H1 (cell line): ENCODE measurements around the gene USB1. TPM values are rescaled to one million over a fixed set of nuclear protein-coding genes. Genes with fewer than 3 reads are reported as not detected.

Source experiments
- CTCF ChIA-PET: fragments of 300-600 bp; sonication (Branson Sonifier 250); formaldehyde crosslinking; loops from one replicate; lab custom pipeline; 2021; ENCODE audit not compliant: partially characterized antibody; lab: Charles Lee
- POLR2A ChIA-PET: fragments of 300-600 bp; sonication (Branson Sonifier 250); formaldehyde crosslinking; loops from one replicate; lab custom pipeline; 2021; ENCODE audit warnings: inconsistent platforms; ENCODE audit not compliant: partially characterized antibody; lab: Charles Lee
- DNase-seq, 2 experiments: peaks; one replicate each; pipeline versions ENCODE4 v3.0.0 to v3.0.0-alpha.2; 2010 to 2022; ENCODE audit warnings: low spot score in 2 of 2, low read depth in 1 of 2, mixed read lengths in 1 of 2
- FAIRE-seq: peaks from 2 replicates; lab custom pipeline; 2011; peaks lifted over from hg19 to GRCh38; lab: Jason Lieb, UNC
- H2AFZ ChIP-seq: 2 replicates; pipeline ENCODE4 v1.8.1; 2012; ENCODE audit warnings: low read length, inconsistent platforms
- H2AK5ac ChIP-seq: 2 replicates; pipeline ENCODE4 v1.6.1; 2013; ENCODE audit warnings: low read depth, low read length
- H2BK120ac ChIP-seq: replicated peaks from 2 replicates; pipeline ENCODE3; 2013; ENCODE audit warnings: low read depth, low read length, inconsistent platforms
- H2BK12ac ChIP-seq: 2 replicates; pipeline ENCODE4 v1.6.1; 2013; ENCODE audit warnings: low read depth, low read length
- H2BK15ac ChIP-seq: 2 replicates; pipeline ENCODE4 v1.6.1; 2013; ENCODE audit warnings: low read length
- H2BK20ac ChIP-seq: 2 replicates; pipeline ENCODE4 v1.6.1; 2013; ENCODE audit warnings: low read length
- H2BK5ac ChIP-seq: 2 replicates; pipeline ENCODE4 v1.6.1; 2013; ENCODE audit warnings: low read depth, low read length
- H3K14ac ChIP-seq: 2 replicates; pipeline ENCODE4 v1.6.1; 2013; ENCODE audit warnings: inconsistent platforms; ENCODE audit not compliant: insufficient read length
- H3K18ac ChIP-seq: 2 replicates; pipeline ENCODE4 v1.6.1; 2013; ENCODE audit warnings: low read length; ENCODE audit errors: extremely low read depth
- H3K23ac ChIP-seq: 2 replicates; pipeline ENCODE4 v1.6.1; 2013; ENCODE audit warnings: inconsistent platforms; ENCODE audit not compliant: insufficient read length
- H3K23me2 ChIP-seq: 2 replicates; pipeline ENCODE4 v1.6.1; 2013; ENCODE audit warnings: low read depth, low read length
- H3K27ac ChIP-seq: 2 replicates; pipeline ENCODE4 v1.6.1; 2011; ENCODE audit warnings: low read depth, low read length, inconsistent platforms
- H3K27me3 ChIP-seq, 4 experiments: replicated peaks in 1 of 4; 1 replicate in 1 of 4; 2 replicates in 3 of 4; pipeline versions ENCODE4 v1.6.1 to v1.8.1; 2011 to 2013; ENCODE audit warnings: low read length in 3 of 4, mild to moderate bottlenecking in 3 of 4, inconsistent platforms in 2 of 4, mixed read lengths in 2 of 4, moderate library complexity in 1 of 4; ENCODE audit not compliant: control insufficient read depth in 3 of 4, insufficient read depth in 3 of 4; ENCODE audit errors: extremely low read depth in 1 of 4
- H3K36me3 ChIP-seq, 4 experiments: 2 replicates each; pipeline versions ENCODE4 v1.6.1 to v1.8.1; 2011 to 2013; ENCODE audit warnings: mild to moderate bottlenecking in 4 of 4, low read length in 3 of 4, moderate library complexity in 2 of 4, control low read depth in 1 of 4, inconsistent platforms in 1 of 4; ENCODE audit not compliant: insufficient read depth in 4 of 4, control insufficient read depth in 2 of 4
- H3K4ac ChIP-seq: replicated peaks from 2 replicates; pipeline ENCODE3; 2013; ENCODE audit warnings: low read length, low read depth, mixed read lengths, inconsistent platforms; ENCODE audit not compliant: insufficient read length
- H3K4me1 ChIP-seq, 4 experiments: replicated peaks in 1 of 4; 1 replicate in 1 of 4; 2 replicates in 3 of 4; pipeline versions ENCODE4 v1.6.1 to v1.8.1; 2011 to 2013; ENCODE audit warnings: low read length in 3 of 4, inconsistent platforms in 2 of 4, mixed read lengths in 1 of 4; ENCODE audit not compliant: insufficient read depth in 4 of 4, control insufficient read depth in 3 of 4
- H3K4me2 ChIP-seq, 2 experiments: 2 replicates each; pipeline versions ENCODE4 v1.6.1 to v1.8.1; 2011 to 2013; ENCODE audit warnings: low read depth in 2 of 2, low read length in 2 of 2, control low read depth in 1 of 2, inconsistent platforms in 1 of 2, mild to moderate bottlenecking in 1 of 2; ENCODE audit not compliant: insufficient read depth in 1 of 2
- H3K4me3 ChIP-seq, 4 experiments: fragments of 200-600, 300-600 bp in 1 of 4; sonication (generic), shearing (Covaris generic), sonication (Bioruptor Twin) in 1 of 4; 2 replicates each; pipeline versions ENCODE4 v1.5.1 to v1.8.1; 2011 to 2016; ENCODE audit warnings: low read length in 4 of 4, low read depth in 3 of 4, control low read depth in 2 of 4, inconsistent platforms in 2 of 4, mild to moderate bottlenecking in 2 of 4, mixed read lengths in 1 of 4, moderate library complexity in 1 of 4; ENCODE audit not compliant: insufficient read depth in 2 of 4; ENCODE audit errors: extremely low read depth in 1 of 4
- H3K56ac ChIP-seq: replicated peaks from 2 replicates; pipeline ENCODE3; 2013; ENCODE audit warnings: low read depth, mild to moderate bottlenecking, mixed read lengths, low read length, inconsistent platforms; ENCODE audit not compliant: insufficient read length
- H3K79me1 ChIP-seq: 2 replicates; pipeline ENCODE4 v1.6.1; 2013; ENCODE audit warnings: low read depth, low read length, control low read depth
- H3K79me2 ChIP-seq, 2 experiments: 2 replicates each; pipeline versions ENCODE4 v1.6.1 to v1.8.1; 2012 to 2013; ENCODE audit warnings: low read length in 2 of 2, mild to moderate bottlenecking in 2 of 2, inconsistent platforms in 1 of 2; ENCODE audit not compliant: insufficient read depth in 2 of 2, control insufficient read depth in 1 of 2
- H3K9ac ChIP-seq, 4 experiments: replicated peaks in 1 of 4; 1 replicate in 1 of 4; 2 replicates in 3 of 4; pipeline versions ENCODE4 v1.6.1 to v1.8.1; 2011 to 2013; ENCODE audit warnings: low read depth in 3 of 4, low read length in 3 of 4, control low read depth in 2 of 4, mild to moderate bottlenecking in 2 of 4, moderate library complexity in 2 of 4, inconsistent platforms in 1 of 4; ENCODE audit errors: extremely low read depth in 1 of 4
- H3K9me3 ChIP-seq, 2 experiments: 2 replicates each; pipeline versions ENCODE4 v1.6.1 to v1.8.1; 2012 to 2013; ENCODE audit warnings: mild to moderate bottlenecking in 2 of 2, moderate library complexity in 2 of 2, control low read depth in 1 of 2, inconsistent platforms in 1 of 2, low read depth in 1 of 2, low read length in 1 of 2, mixed read lengths in 1 of 2; ENCODE audit not compliant: insufficient read depth in 2 of 2
- H4K20me1 ChIP-seq, 2 experiments: replicated peaks in 1 of 2; 2 replicates each; pipeline versions ENCODE3 to v1.8.1; 2011 to 2013; ENCODE audit warnings: inconsistent platforms in 2 of 2, low read length in 2 of 2, mild to moderate bottlenecking in 1 of 2; ENCODE audit not compliant: insufficient read depth in 2 of 2, control insufficient read depth in 1 of 2
- H4K5ac ChIP-seq: 2 replicates; pipeline ENCODE4 v1.6.1; 2013; ENCODE audit warnings: low read length, low read depth, mixed read lengths, inconsistent platforms; ENCODE audit not compliant: insufficient read length
- H4K8ac ChIP-seq: 2 replicates; pipeline ENCODE4 v1.8.0; 2013; ENCODE audit warnings: mild to moderate bottlenecking, moderate library complexity, low read length, inconsistent platforms; ENCODE audit not compliant: insufficient read depth; ENCODE audit errors: extremely low read depth
- H4K91ac ChIP-seq: replicated peaks from 2 replicates; pipeline ENCODE3; 2013; ENCODE audit warnings: low read length, mixed read lengths, inconsistent platforms; ENCODE audit not compliant: insufficient read length
- BCL11A ChIP-seq, 2 experiments: IDR thresholded peaks; one replicate each; pipeline ENCODE4 v1.6.1; 2011; ENCODE audit warnings: low read depth in 2 of 2, low read length in 2 of 2, mild to moderate bottlenecking in 2 of 2
- BRCA1 ChIP-seq: IDR thresholded peaks from 2 replicates; pipeline ENCODE4 v1.6.1; 2012; ENCODE audit warnings: low read depth, low read length, improper control_type of control experiment
- CHD2 ChIP-seq: IDR thresholded peaks from 2 replicates; pipeline ENCODE4 v1.6.1; 2012; ENCODE audit warnings: low read length, improper control_type of control experiment
- POU5F1 ChIP-seq: IDR thresholded peaks from 2 replicates; pipeline ENCODE4 v1.6.1; 2011; ENCODE audit warnings: low read depth, mild to moderate bottlenecking, low read length, moderate library complexity
- RAD21 ChIP-seq, 2 experiments: IDR thresholded peaks in 1 of 2; conservative IDR thresholded peaks in 1 of 2; 2 replicates each; pipeline ENCODE4 v1.6.1; 2011; ENCODE audit warnings: low read depth in 2 of 2, low read length in 2 of 2, improper control_type of control experiment in 1 of 2, inconsistent platforms in 1 of 2, mild to moderate bottlenecking in 1 of 2, moderate library complexity in 1 of 2
- SIRT6 ChIP-seq: IDR thresholded peaks from one replicate; pipeline ENCODE4 v1.7.1; 2012; ENCODE audit warnings: low read length, inconsistent platforms
- WGBS, 2 experiments: shearing (Covaris generic) in 1 of 2; methylation state at CpG; one replicate each; pipeline versions ENCODE4 v1.1.6 to v1.1.7; 2013 to 2015; ENCODE audit warnings: low lambda C conversion rate in 2 of 2, mixed read lengths in 2 of 2, inconsistent platforms in 1 of 2, low coverage in 1 of 2, missing lambda C conversion rate in 1 of 2; ENCODE audit not compliant: insufficient replicate concordance in 2 of 2, insufficient coverage in 1 of 2, insufficient read length in 1 of 2; ENCODE audit errors: extremely low coverage in 1 of 2, missing lambda C conversion rate in 1 of 2; 5-methylcytosine and 5-hydroxymethylcytosine counted together
- polyA plus RNA-seq, 7 experiments: library from polyadenylated mRNA; depleted of rRNA in 3 of 7; stranded (reverse) in 5 of 7; unstranded in 2 of 7; fragments of >200 nt in 5 of 7; fragments of 200-250 nt in 2 of 7; gene quantifications; 1 replicate in 5 of 7; 2 replicates in 1 of 7; 4 replicates in 1 of 7; pipeline versions ENCODE4 v1.2.1 to v1.2.3, GENCODE V29; 2011 to 2013; ENCODE audit warnings: missing spikeins in 2 of 7, mixed read lengths in 2 of 7
- total RNA-seq: library from RNA; stranded (reverse); fragmentation: NEBNext Ultra II Directional; extraction: Animal tissue kit (Norgen Biotek cat#: 25700); gene quantifications from 2 replicates; pipeline ENCODE4 v1.2.1, GENCODE V29; 2021

USB1 gene
- total and polyA plus RNA-seq, 2 of the 8 experiments (the other 6 are each of a cell fraction or from before 2014, with no cell fraction given): 65.4 to 75.9 TPM

DNA sequence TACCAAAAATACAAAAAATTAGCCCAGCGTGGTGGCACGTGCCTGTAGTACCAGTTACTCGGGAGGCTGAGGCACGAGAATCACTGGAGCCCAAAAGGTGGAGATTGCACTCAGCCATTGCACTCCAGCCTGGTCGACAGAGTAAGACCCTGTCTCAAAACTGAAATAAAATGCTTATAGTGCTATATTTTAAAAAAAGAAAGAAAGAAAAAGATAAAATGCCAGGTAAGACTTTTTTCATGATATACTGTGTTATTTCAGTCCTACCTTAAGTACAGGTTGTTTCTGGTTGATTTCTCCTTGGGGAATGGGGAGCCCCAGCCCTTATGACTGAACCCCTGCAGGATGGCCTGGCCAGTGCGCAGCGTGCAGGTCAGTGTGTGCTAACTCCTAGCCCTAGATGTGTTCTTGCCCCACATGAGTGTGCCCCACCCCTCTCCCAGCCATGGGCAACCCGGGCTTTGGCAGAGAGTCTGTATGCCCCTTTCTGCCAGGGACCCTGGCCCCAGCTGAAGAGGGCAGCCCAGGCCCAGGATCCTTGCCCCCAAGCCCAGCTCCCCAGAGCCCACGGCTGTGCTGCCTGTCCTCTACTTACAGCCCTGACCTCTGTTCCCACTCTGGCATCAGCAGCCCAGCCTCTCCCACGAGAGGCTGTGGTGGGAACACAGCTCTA lies 31.6 kb upstream of the USB1 start:
- Histone ChIP-seq H3K4ac (no peak overlapping the region), H3K9me3 (no peaks in the 10 kb centered on the region), H3K36me3 (no peaks in the 10 kb centered on the region), H3K79me2 (no peaks in the 10 kb centered on the region), H3K18ac (no peak overlapping the region), H2BK15ac (no peak overlapping the region), H3K14ac (no peak overlapping the region), H3K27ac (no peak overlapping the region), H4K5ac (no peak overlapping the region), H4K20me1 (no peaks in the 10 kb centered on the region), H2BK20ac (no peak overlapping the region), H2AFZ (no peak overlapping the region), H3K27me3 (no peaks in the 10 kb centered on the region), H2BK120ac (no peak overlapping the region), H3K4me2 (no peak overlapping the region), H3K9ac (no peak overlapping the region), H3K23me2 (no peaks in the 10 kb centered on the region), H3K56ac (no peak overlapping the region), H4K91ac (no peak overlapping the region), H3K23ac (no peak overlapping the region)
- FAIRE-seq: no peak
- no peak for DNase-seq
- POLR2A ChIA-PET: interaction anchor here (0.7 kb wide), 1 partner anchor 20 kb away, joined by 3 read pairs; no protein-coding TSS in a partner anchor
- no peak for TF ChIP-seq RAD21 (IDR thresholded peaks at IDR 0.05 in 1 of 2, conservative IDR thresholded peaks at IDR 0.05 in 1 of 2; ENCODE audit: low read depth in 2 of 2, low read length in 2 of 2)
- no peak for TF ChIP-seq SIRT6
- no peak for TF ChIP-seq BRCA1
- TF ChIP-seq POU5F1: no peak
- TF ChIP-seq CHD2: no peak
- TF ChIP-seq BCL11A (IDR thresholded peaks at IDR 0.05; ENCODE audit: low read depth in 2 of 2, low read length in 2 of 2): no peak
- TF ChIP-seq, all 59 proteins: peak for 0
- no peaks in the 10 kb centered on the region for H3K4me1 ChIP-seq
- H3K79me1 ChIP-seq: no peaks in the 10 kb centered on the region
- no peak overlapping the region for H2BK5ac ChIP-seq
- no peak overlapping the region for H3K4me3 ChIP-seq
- no peak overlapping the region for H2AK5ac ChIP-seq
- CTCF ChIA-PET: interaction anchor here (0.6 to 5.8 kb wide), 15 partner anchors 10 to 403 kb away, joined by 3 to 40 read pairs (median 3); no protein-coding TSS in a partner anchor
- WGBS, 2 experiments: 91% methylated on average over 10 of the region's 10 CpGs; no CpG with 5 or more reads in 1 of the 2 experiments
- H4K8ac ChIP-seq: no peak overlapping the region
- no peak overlapping the region for H2BK12ac ChIP-seq
